Upper lobe of right lung (tissue), 1 donor: ENCODE results near the gene COL6A2. TPM values are rescaled to one million over a fixed set of nuclear protein-coding genes. Genes with fewer than 3 reads are reported as not detected.

ENCODE experiments used
- ATAC-seq: fragments of 200-7000 bp; cut with Tn5 transposase; one replicate; pipeline ENCODE4 v1.9.1; 2020; ENCODE audit warnings: mild to moderate bottlenecking, moderate library complexity
- DNase-seq: peaks from one replicate; pipeline ENCODE4 v3.0.0-alpha.2; 2020
- H3K27ac ChIP-seq: fragments of 200-600 bp; one replicate; pipeline ENCODE4 v1.8.0; 2022
- H3K27me3 ChIP-seq: fragments of 200-600 bp; one replicate; pipeline ENCODE4 v1.8.0; 2022; ENCODE audit warnings: mild to moderate bottlenecking
- H3K36me3 ChIP-seq: fragments of 200-600 bp; one replicate; pipeline ENCODE4 v1.8.0; 2022
- H3K4me1 ChIP-seq: fragments of 200-600 bp; one replicate; pipeline ENCODE4 v1.8.0; 2022
- H3K4me3 ChIP-seq: fragments of 200-600 bp; one replicate; pipeline ENCODE4 v1.8.0; 2022; ENCODE audit warnings: mild to moderate bottlenecking
- H3K9me3 ChIP-seq: fragments of 200-600 bp; one replicate; pipeline ENCODE4 v1.8.0; 2022
- intact Hi-C: fragments of 100-400 bp; cut with DNase I; formaldehyde crosslinking; loops from one replicate; pipeline ENCODE4 v1.11.0; 2022
- total RNA-seq: library from RNA; stranded (reverse); fragmentation: NEBNext Ultra II Directional; extraction: Animal tissue kit (Norgen Biotek cat#: 25700); gene quantifications from one replicate; pipeline ENCODE4 v1.2.1, GENCODE V29; 2021
- TF ChIP-seq, protein P1 (sequence below): fragments of 200-600 bp; IDR thresholded peaks from one replicate; pipeline ENCODE4 v1.8.0; 2022; ENCODE audit warnings: antibody characterized with exemption
- donor health status: DM: no; HTN: yes; CAD: no; lungs with severe emphysema.

COL6A2 gene
- total RNA-seq, 1 donor from 2014 or later = 269 TPM

DNA sequence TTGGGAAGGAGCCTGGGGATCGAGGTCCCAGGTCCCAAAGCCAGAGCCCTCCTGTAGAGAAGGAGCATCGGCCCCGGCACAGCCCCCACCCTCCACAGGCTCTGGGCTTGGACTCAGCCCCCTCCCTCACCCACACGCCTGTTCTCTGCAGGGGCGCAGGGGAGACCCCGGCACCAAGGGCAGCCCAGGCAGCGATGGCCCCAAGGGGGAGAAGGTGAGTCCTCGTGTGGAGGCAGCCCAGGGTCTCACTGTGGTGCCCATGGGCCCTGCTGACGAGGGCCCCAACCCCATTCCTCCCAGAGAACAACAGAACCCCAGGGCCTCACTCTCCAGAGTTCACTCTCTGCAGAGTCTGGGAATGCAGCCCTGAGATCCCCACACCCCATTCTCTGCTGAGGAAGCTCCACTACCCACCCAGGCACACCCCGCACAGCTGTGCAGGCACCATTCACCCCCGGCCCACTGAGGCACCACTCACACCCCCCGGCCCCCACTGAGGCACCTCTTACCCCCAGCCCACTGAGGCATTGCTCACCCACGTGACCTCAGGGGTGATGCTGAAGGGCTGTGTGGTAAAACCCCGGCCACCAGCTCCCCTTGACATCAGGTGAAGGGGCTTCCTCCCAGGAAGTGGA is 21.8 kb downstream of the COL6A2 start:
- intact Hi-C loops = no loop called here
- peaks cover 5% of the 10 kb centered on the region for H3K9me3 ChIP-seq
- H3K36me3 ChIP-seq = peaks cover 47% of the 10 kb centered on the region
- H3K4me1 ChIP-seq = no peaks in the 10 kb centered on the region
- ATAC-seq (no peak), DNase-seq (peak; percentile 60)
- TF ChIP-seq, protein P1, sequence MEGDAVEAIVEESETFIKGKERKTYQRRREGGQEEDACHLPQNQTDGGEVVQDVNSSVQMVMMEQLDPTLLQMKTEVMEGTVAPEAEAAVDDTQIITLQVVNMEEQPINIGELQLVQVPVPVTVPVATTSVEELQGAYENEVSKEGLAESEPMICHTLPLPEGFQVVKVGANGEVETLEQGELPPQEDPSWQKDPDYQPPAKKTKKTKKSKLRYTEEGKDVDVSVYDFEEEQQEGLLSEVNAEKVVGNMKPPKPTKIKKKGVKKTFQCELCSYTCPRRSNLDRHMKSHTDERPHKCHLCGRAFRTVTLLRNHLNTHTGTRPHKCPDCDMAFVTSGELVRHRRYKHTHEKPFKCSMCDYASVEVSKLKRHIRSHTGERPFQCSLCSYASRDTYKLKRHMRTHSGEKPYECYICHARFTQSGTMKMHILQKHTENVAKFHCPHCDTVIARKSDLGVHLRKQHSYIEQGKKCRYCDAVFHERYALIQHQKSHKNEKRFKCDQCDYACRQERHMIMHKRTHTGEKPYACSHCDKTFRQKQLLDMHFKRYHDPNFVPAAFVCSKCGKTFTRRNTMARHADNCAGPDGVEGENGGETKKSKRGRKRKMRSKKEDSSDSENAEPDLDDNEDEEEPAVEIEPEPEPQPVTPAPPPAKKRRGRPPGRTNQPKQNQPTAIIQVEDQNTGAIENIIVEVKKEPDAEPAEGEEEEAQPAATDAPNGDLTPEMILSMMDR = no peak
- no peak overlapping the region for H3K4me3 ChIP-seq
- H3K27me3 ChIP-seq = no peaks in the 10 kb centered on the region
- H3K27ac ChIP-seq = no peak overlapping the region

DNA sequence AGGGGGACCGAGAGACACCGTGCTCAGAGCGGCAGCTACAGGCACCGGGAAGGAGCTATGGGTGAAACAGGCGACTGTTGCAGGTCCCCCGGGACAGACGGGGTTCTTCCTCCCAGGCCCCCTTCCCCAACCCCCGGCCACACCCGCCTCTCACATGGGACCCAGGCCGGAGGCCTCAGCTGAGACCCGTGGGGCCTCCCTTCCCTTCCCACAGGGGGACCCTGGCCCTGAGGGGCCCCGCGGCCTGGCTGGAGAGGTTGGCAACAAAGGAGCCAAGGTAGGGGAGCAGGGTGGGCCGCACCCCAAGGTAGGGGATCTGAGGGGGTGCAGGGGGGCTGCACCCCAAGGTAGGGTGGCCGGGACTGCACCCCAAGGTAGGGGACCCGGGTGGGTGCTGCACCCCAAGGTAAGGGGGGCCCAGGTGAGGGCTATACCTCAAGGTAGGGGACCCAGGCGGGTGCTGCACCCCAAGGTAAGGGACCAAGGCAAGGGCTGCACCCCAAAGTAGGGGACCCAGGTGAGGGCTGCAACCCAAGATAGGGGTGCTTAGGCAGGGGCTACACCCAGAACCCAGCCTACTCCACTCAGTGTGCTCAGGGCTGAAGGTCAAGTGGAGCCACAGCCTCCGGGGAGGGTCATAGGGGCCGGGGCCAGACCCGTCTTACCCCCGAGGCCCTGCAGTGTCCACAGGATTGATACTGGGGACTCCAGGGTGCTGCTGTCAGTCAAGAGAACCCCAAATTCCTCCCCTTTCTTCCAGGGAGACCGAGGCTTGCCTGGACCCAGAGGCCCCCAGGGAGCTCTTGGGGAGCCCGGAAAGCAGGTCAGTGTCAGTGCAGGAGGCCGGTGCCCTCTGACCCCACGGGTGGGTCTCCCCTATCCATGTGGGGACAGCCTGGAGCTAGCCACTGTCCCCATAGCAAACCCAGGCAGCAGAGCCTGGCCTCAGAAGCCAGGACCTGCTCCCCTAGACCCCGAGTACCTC is 22.7 kb downstream of the COL6A2 start:
- intact Hi-C loops = no loop called here

DNA sequence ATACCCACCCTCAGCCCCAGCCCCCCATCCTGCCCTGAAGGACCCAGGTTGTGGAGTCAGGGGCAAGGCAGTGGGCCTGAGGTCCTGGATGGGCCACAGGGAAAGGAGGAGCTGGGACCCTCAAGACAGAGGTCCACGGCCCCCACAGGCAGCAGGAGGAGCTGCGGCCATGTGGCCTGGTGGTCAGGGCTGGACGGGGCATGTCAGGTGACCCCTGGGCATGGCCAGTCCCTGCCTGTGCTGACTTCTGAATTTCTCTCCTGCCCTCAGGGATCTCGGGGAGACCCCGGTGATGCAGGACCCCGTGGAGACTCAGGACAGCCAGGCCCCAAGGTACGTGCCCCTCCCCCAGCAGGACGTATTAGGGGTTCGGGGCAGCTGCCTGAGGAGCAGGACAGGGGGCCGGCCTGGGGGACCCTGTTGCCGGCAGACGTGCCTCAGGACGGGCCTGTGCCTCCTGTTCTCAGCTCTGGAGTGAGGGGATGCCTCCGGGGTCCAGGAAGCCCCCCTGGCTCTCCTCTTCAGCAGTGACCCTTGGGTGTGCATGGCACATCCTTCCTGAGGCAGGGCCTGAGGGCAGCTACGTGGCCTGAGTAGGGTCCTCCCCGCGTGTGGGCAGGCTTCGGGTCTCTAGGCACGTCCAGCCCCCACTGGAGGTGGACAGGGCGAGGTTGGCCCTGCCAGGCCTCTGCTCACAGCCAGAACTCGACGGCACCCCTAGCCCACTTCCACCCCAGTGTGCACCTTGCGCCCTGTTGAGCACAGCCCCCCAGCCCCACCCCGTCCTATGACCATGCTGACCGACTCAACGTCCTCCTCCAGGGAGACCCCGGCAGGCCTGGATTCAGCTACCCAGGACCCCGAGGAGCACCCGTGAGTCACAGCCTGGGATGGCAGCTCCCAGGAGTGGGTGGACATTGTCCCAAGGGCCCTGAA is 23.6 kb downstream of the COL6A2 start:
- Histone ChIP-seq H3K27ac (no peak overlapping the region), H3K9me3 (no peaks in the 10 kb centered on the region), H3K4me3 (no peak overlapping the region), H3K4me1 (no peaks in the 10 kb centered on the region), H3K27me3 (no peaks in the 10 kb centered on the region), H3K36me3 (peaks cover 51% of the 10 kb centered on the region)
- TF ChIP-seq, protein P1 = no peak
- intact Hi-C loops = no loop called here
- DNase-seq = peak; percentile 58
- no peak for ATAC-seq

More for the DNA sequence above, 22.7 kb downstream of the COL6A2 start:
- ATAC-seq = no peak
- no peak overlapping the region for H3K4me3 ChIP-seq
- no peak overlapping the region for H3K27ac ChIP-seq
- no peaks in the 10 kb centered on the region for H3K9me3 ChIP-seq
- H3K27me3 ChIP-seq = no peaks in the 10 kb centered on the region
- no peaks in the 10 kb centered on the region for H3K4me1 ChIP-seq
- DNase-seq = peak; percentile 60
- peaks cover 48% of the 10 kb centered on the region for H3K36me3 ChIP-seq
- TF ChIP-seq, protein P1 = no peak

DNA sequence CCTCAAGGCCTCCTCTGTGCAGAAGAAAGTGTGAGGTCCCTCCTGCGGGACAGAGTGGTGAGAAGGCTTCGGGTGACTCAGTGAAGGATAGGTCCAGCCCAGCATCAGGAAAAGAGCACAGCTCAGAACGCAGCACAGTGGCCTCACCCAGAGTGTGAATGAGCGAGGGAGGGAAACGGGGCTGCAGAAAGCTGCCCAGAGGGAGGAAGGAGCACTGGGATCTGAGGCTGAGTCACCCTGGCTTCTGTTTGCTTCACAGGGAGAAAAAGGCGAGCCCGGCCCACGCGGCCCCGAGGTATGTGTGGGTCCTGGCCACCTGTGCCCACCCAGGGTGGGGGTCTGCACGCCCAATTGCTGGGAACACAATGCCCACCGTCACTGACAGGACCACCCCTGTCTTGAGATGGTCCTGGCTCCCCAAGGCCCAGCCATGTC is 24.3 kb downstream of the COL6A2 start:
- peaks cover 48% of the 10 kb centered on the region for H3K36me3 ChIP-seq
- no peak overlapping the region for H3K27ac ChIP-seq
- H3K4me3 ChIP-seq = no peak overlapping the region
- no peaks in the 10 kb centered on the region for H3K27me3 ChIP-seq
- no peaks in the 10 kb centered on the region for H3K9me3 ChIP-seq
- H3K4me1 ChIP-seq = no peaks in the 10 kb centered on the region
- ATAC-seq = no peak
- peak; percentile 50 for DNase-seq
- intact Hi-C loops = no loop called here
- TF ChIP-seq, protein P1 = no peak
